ENCODE results near the gene TRAF4.
"Not testable (repeated sequence)": the region's sequence is repeated elsewhere in the genome, so short reads cannot be mapped to it uniquely, and the experiment has no call there.

TRAF4 gene

DNA sequence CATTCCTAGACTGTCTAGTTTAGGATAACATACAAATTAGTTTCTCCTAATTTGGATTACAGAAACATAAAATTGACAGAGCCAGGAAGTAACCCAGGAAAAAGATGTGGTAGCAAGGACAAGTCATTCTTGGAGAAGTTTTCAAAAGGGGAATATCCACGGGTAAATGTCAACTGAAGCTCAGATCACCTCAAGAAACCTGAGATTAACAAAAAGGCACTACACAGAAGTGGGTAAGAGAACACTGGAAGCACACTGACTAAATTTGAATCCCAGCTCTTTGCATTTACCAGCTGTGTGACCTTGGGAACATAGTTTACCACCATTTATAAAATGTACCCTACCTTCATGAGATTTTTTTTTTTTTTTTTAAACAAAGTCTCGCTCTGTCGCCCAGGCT lies 39.4 kb downstream of the TRAF4 start:
- no peak for DNase-seq (ENCODE audit: low read depth)

DNA sequence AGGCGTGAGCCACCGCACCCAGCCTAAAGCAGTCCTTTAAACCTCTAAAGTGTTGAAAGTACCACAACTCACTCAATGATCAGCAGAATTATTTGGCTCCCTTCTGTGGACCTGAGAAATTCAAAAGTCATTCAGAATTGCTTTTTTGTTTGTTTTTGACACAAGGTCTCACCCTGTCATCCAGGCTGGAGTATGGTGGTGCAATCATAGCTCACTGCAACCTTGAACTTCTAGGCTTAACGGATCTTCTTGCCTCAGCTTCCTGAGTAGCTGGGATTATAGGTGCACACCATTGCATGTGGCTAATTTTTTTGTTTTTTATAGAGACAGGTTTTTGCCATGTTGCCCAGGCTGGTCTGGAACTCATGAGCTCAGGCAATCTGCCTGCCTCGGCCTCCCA lies 44.3 kb downstream of the TRAF4 start:
- no peak for DNase-seq (ENCODE audit: low read depth)

DNA sequence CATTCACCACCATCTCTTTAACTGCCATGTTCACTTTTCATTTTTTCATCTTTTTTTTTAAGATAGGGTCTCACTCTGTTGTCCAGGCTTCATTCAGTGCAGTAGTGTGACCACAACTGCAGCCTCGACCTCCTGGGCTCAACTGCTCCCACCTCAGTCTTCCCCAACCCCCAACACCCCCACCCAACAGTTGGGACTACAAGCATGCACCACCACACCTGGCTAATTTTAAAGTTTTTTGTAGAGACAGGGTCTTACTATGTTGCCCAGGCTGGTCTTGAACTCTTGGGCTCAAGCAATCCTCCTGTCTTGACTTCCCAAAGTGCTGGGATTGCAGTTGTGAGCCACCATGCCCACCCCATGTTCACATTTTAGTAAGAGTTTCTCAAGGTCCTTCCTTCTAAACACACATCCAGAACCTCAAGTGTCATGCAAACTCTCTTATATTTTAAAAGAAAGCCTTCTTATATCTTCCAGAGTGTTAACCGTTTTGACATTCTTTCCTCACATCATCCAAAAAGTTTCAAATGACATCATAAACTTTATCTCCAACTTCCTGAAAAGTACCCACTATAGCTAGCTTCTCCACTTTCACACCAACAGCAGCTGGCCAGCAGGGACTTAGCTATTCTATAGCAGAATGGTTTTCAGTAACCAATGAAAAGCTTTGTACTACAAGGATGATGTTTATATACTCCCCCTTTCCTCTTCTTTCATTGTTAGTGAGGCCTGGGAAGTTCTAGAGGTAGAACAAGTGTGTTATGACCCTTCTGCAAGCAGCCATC lies 49.3 kb downstream of the TRAF4 start:
- DNase-seq (ENCODE audit: low read depth): peak; percentile 12

DNA sequence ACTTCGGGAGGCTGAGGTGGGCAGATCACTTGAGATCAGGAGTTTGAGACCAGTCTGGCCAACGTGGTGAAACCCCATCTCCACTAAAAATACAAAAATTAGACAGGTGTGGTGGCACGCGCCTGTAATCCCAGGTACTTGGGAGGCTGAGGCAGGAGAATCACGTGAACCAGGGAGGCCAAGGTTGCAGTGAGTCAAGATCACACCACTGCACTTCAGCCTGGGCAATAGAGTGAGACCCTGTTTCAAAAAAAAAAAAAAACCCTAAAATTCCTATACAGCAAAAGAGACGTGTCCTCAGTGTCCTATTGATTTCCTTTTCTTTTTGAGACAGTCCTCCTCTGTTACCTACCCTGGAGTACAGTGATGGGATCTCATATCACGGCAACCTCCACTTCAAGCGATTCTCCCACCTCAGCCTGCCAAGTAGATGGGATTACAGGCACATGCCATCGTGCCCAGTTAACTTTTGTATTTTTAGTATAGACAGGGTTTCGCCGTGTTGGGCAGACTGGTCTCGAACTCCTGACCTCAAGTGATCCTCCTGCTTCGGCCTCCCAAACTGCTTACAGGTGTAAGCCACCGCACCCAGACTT lies 51.1 kb downstream of the TRAF4 start:
- not testable (repeated sequence) for DNase-seq (ENCODE audit: low read depth)

DNA sequence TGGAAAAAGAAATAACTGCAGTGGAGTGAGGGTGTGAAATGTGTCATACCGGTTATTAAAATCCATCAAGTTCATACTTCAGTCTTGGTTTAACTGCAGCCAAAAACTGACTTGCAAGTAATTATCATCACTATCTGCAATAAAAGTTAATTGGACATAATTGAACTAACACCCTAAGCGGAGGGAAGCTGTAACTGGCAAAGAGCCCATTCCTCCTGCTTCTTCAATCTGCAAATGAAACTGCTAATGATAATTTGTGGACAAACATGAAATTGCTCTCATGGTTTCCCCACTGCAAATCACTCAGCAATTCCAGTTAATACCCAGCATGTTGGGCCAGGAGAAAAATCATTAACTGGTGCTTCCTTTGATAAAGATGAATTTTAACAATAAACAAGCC lies 52.3 kb downstream of the TRAF4 start:
- DNase-seq (ENCODE audit: low read depth): no peak
